ENCODE results near the gene SGCA.

GRCh38 chr17:50161911-50162288 is 3.9 kb upstream of the SGCA start:
- TF ChIP-seq CTCF (conservative IDR thresholded peaks at IDR 0.05) (no peak), EZH2 (IDR thresholded peaks at IDR 0.05; ENCODE audit: low read depth) (no peak)

Measured in PC-9 (cell line).